ENCODE results near the gene PILRB.

DNA sequence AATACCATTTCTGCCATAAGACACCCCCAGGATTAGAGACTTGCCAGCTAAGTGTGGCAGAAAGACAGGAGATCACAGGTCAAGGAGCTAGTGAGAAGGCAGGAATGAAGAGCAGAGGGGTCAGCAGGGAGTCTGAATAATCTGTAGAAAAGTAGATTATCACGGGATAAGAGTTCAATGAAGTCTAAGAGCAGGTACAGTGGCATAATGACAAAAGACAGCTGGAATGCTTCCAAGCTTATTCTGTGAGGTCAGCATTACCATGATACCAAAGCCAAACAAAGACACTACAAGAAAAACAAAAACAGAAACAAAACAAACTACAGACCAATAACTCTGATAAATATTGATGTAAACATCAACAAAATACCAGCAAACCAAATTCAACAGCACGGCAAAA is 36.2 kb downstream of the PILRB start:
- no peak for TF ChIP-seq EZH2 (IDR thresholded peaks at IDR 0.05; ENCODE audit: insufficient read depth, poor library complexity, severe bottlenecking)
- TF ChIP-seq EZH2phosphoT487 (IDR thresholded peaks at IDR 0.05; ENCODE audit: insufficient read depth, low read depth): no peak
